ENCODE measurements around the gene TBC1D9B.
A peak's percentile ranks its signal among the peaks of the same experiment; 100 is the strongest.

TBC1D9B gene

GRCh38 chr5:179908528-179908927, 831 bp upstream of the TBC1D9B start:
- 0 out of 2 replicates have a peak, but pooled peaks cover 2% of the 10 kb centered on the region for H3K4me1 ChIP-seq (ENCODE audit: control insufficient read depth, insufficient read depth, low read length)
- WGBS (ENCODE audit: insufficient coverage, insufficient read length), result no CpG with 5 or more reads among the region's 16 CpGs
- H3K4me3 ChIP-seq (ENCODE audit: low read length), result no peak overlapping the region
- peak; percentile 37 for DNase-seq (ENCODE audit: low read depth, low spot score)
- H3K36me3 ChIP-seq (ENCODE audit: control insufficient read depth, insufficient read depth, low read length), result peaks cover 7% of the 10 kb centered on the region
- H3K9me3 ChIP-seq (ENCODE audit: control insufficient read depth, insufficient read depth, low read length), result no peaks in the 10 kb centered on the region
- H3K27ac ChIP-seq (ENCODE audit: low read length), result no peak overlapping the region
- H3K27me3 ChIP-seq (ENCODE audit: control insufficient read depth, insufficient read depth, low read length), result no peaks in the 10 kb centered on the region

GRCh38 chr5:179906795-179907555, 722 bp downstream of the TBC1D9B start:
- peak overlapping the region; percentile 86; the same call in 1 of the 2 replicates for H3K4me3 ChIP-seq (ENCODE audit: low read length)
- no peaks in the 10 kb centered on the region for H3K9me3 ChIP-seq (ENCODE audit: control insufficient read depth, insufficient read depth, low read length)
- H3K4me1 ChIP-seq (ENCODE audit: control insufficient read depth, insufficient read depth, low read length), result 0 out of 2 replicates have a peak, but pooled peaks cover 2% of the 10 kb centered on the region
- no peaks in the 10 kb centered on the region for H3K27me3 ChIP-seq (ENCODE audit: control insufficient read depth, insufficient read depth, low read length)
- H3K27ac ChIP-seq (ENCODE audit: low read length), result no peak overlapping the region
- no peak for DNase-seq (ENCODE audit: low read depth, low spot score)
- no CpG with 5 or more reads among the region's 50 CpGs for WGBS (ENCODE audit: insufficient coverage, insufficient read length)
- peaks cover 7% of the 10 kb centered on the region for H3K36me3 ChIP-seq (ENCODE audit: control insufficient read depth, insufficient read depth, low read length)

- no peak for DNase-seq (ENCODE audit: low read depth, low spot score)
- no peaks in the 10 kb centered on the region for H3K9me3 ChIP-seq (ENCODE audit: control insufficient read depth, insufficient read depth, low read length)
- H3K27me3 ChIP-seq (ENCODE audit: control insufficient read depth, insufficient read depth, low read length), result no peaks in the 10 kb centered on the region
- no peak overlapping the region for H3K4me3 ChIP-seq (ENCODE audit: low read length)
- no CpG with 5 or more reads among the region's 24 CpGs for WGBS (ENCODE audit: insufficient coverage, insufficient read length)
- H3K36me3 ChIP-seq (ENCODE audit: control insufficient read depth, insufficient read depth, low read length), result peaks cover 7% of the 10 kb centered on the region
- H3K4me1 ChIP-seq (ENCODE audit: control insufficient read depth, insufficient read depth, low read length), result 0 out of 2 replicates have a peak, but pooled peaks cover 2% of the 10 kb centered on the region
- no peak overlapping the region for H3K27ac ChIP-seq (ENCODE audit: low read length)
These were observed 1.4 kb downstream of the TBC1D9B start for GRCh38 chr5:179906294-179906794.

- Histone ChIP-seq H3K9me3 (ENCODE audit: control insufficient read depth, insufficient read depth, low read length) (no peaks in the 10 kb centered on the region), H3K27me3 (ENCODE audit: control insufficient read depth, insufficient read depth, low read length) (no peaks in the 10 kb centered on the region), H3K27ac (ENCODE audit: low read length) (no peak overlapping the region), H3K4me1 (ENCODE audit: control insufficient read depth, insufficient read depth, low read length) (0 out of 2 replicates have a peak, but pooled peaks cover 2% of the 10 kb centered on the region), H3K4me3 (ENCODE audit: low read length) (no peak overlapping the region), H3K36me3 (ENCODE audit: control insufficient read depth, insufficient read depth, low read length) (peaks cover 7% of the 10 kb centered on the region)
- DNase-seq (ENCODE audit: low read depth, low spot score), result no peak
- no CpG with 5 or more reads among the region's 8 CpGs for WGBS (ENCODE audit: insufficient coverage, insufficient read length)
These were observed 2.5 kb downstream of the TBC1D9B start for GRCh38 chr5:179905161-179905560.

GRCh38 chr5:179904463-179905160, 3.1 kb downstream of the TBC1D9B start:
- H3K27ac ChIP-seq (ENCODE audit: low read length), result no peak overlapping the region
- WGBS (ENCODE audit: insufficient coverage, insufficient read length), result no CpG with 5 or more reads among the region's 25 CpGs
- peaks cover 7% of the 10 kb centered on the region for H3K36me3 ChIP-seq (ENCODE audit: control insufficient read depth, insufficient read depth, low read length)

GRCh38 chr5:179902763-179903158, 4.9 kb downstream of the TBC1D9B start:
- no peaks in the 10 kb centered on the region for H3K9me3 ChIP-seq (ENCODE audit: control insufficient read depth, insufficient read depth, low read length)
- no CpG with 5 or more reads among the region's 7 CpGs for WGBS (ENCODE audit: insufficient coverage, insufficient read length)
- no peak overlapping the region for H3K27ac ChIP-seq (ENCODE audit: low read length)
- H3K4me3 ChIP-seq (ENCODE audit: low read length), result no peak overlapping the region
- 0 out of 2 replicates have a peak, but pooled peaks cover 2% of the 10 kb centered on the region for H3K4me1 ChIP-seq (ENCODE audit: control insufficient read depth, insufficient read depth, low read length)
- DNase-seq (ENCODE audit: low read depth, low spot score), result no peak
- no peaks in the 10 kb centered on the region for H3K27me3 ChIP-seq (ENCODE audit: control insufficient read depth, insufficient read depth, low read length)
- peaks cover 11% of the 10 kb centered on the region for H3K36me3 ChIP-seq (ENCODE audit: control insufficient read depth, insufficient read depth, low read length)

More at GRCh38 chr5:179904463-179905160, 3.1 kb downstream of the TBC1D9B start:
- Histone ChIP-seq H3K4me3 (ENCODE audit: low read length) (no peak overlapping the region; the same call in 1 of the 2 replicates), H3K27me3 (ENCODE audit: control insufficient read depth, insufficient read depth, low read length) (no peaks in the 10 kb centered on the region), H3K4me1 (ENCODE audit: control insufficient read depth, insufficient read depth, low read length) (0 out of 2 replicates have a peak, but pooled peaks cover 2% of the 10 kb centered on the region), H3K9me3 (ENCODE audit: control insufficient read depth, insufficient read depth, low read length) (no peaks in the 10 kb centered on the region)
- DNase-seq (ENCODE audit: low read depth, low spot score), result no peak

GRCh38 chr5:179901915-179902762, 5.6 kb downstream of the TBC1D9B start:
- Histone ChIP-seq H3K27me3 (ENCODE audit: control insufficient read depth, insufficient read depth, low read length) (no peaks in the 10 kb centered on the region), H3K36me3 (ENCODE audit: control insufficient read depth, insufficient read depth, low read length) (peaks cover 12% of the 10 kb centered on the region), H3K9me3 (ENCODE audit: control insufficient read depth, insufficient read depth, low read length) (no peaks in the 10 kb centered on the region), H3K4me1 (ENCODE audit: control insufficient read depth, insufficient read depth, low read length) (0 out of 2 replicates have a peak, but pooled peaks cover 2% of the 10 kb centered on the region), H3K4me3 (ENCODE audit: low read length) (no peak overlapping the region), H3K27ac (ENCODE audit: low read length) (no peak overlapping the region)
- no peak for DNase-seq (ENCODE audit: low read depth, low spot score)
- no CpG with 5 or more reads among the region's 15 CpGs for WGBS (ENCODE audit: insufficient coverage, insufficient read length)

- no peak for DNase-seq (ENCODE audit: low read depth, low spot score)
- H3K4me3 ChIP-seq (ENCODE audit: low read length), result no peak overlapping the region
- no peaks in the 10 kb centered on the region for H3K27me3 ChIP-seq (ENCODE audit: control insufficient read depth, insufficient read depth, low read length)
- no peaks in the 10 kb centered on the region for H3K4me1 ChIP-seq (ENCODE audit: control insufficient read depth, insufficient read depth, low read length)
- no peaks in the 10 kb centered on the region for H3K9me3 ChIP-seq (ENCODE audit: control insufficient read depth, insufficient read depth, low read length)
- no CpG with 5 or more reads among the region's 6 CpGs for WGBS (ENCODE audit: insufficient coverage, insufficient read length)
- peaks cover 12% of the 10 kb centered on the region for H3K36me3 ChIP-seq (ENCODE audit: control insufficient read depth, insufficient read depth, low read length)
- H3K27ac ChIP-seq (ENCODE audit: low read length), result no peak overlapping the region
These were observed 6.2 kb downstream of the TBC1D9B start for GRCh38 chr5:179901462-179901861.

- DNase-seq (ENCODE audit: low read depth, low spot score), result no peak
- H3K27ac ChIP-seq (ENCODE audit: low read length), result no peak overlapping the region
- no peaks in the 10 kb centered on the region for H3K4me1 ChIP-seq (ENCODE audit: control insufficient read depth, insufficient read depth, low read length)
- H3K36me3 ChIP-seq (ENCODE audit: control insufficient read depth, insufficient read depth, low read length), result peaks cover 12% of the 10 kb centered on the region
- H3K4me3 ChIP-seq (ENCODE audit: low read length), result no peak overlapping the region
- H3K9me3 ChIP-seq (ENCODE audit: control insufficient read depth, insufficient read depth, low read length), result no peaks in the 10 kb centered on the region
- no peaks in the 10 kb centered on the region for H3K27me3 ChIP-seq (ENCODE audit: control insufficient read depth, insufficient read depth, low read length)
- WGBS (ENCODE audit: insufficient coverage, insufficient read length), result no CpG with 5 or more reads among the region's 13 CpGs
These were observed 7.0 kb downstream of the TBC1D9B start for GRCh38 chr5:179900711-179901110.

- no CpG with 5 or more reads among the region's 9 CpGs for WGBS (ENCODE audit: insufficient coverage, insufficient read length)
- H3K27ac ChIP-seq (ENCODE audit: low read length), result no peak overlapping the region
- H3K9me3 ChIP-seq (ENCODE audit: control insufficient read depth, insufficient read depth, low read length), result no peaks in the 10 kb centered on the region
- DNase-seq (ENCODE audit: low read depth, low spot score), result no peak
- no peaks in the 10 kb centered on the region for H3K27me3 ChIP-seq (ENCODE audit: control insufficient read depth, insufficient read depth, low read length)
- H3K4me1 ChIP-seq (ENCODE audit: control insufficient read depth, insufficient read depth, low read length), result peaks cover 2% of the 10 kb centered on the region; the same call in 1 of the 2 replicates
- no peak overlapping the region for H3K4me3 ChIP-seq (ENCODE audit: low read length)
- H3K36me3 ChIP-seq (ENCODE audit: control insufficient read depth, insufficient read depth, low read length), result peaks cover 12% of the 10 kb centered on the region
These were observed 7.5 kb downstream of the TBC1D9B start for GRCh38 chr5:179900206-179900605.
